ENCODE results near the gene SMIM5. TPM values are rescaled to one million over a fixed set of nuclear protein-coding genes. Genes with fewer than 3 reads are reported as not detected.
"Not testable (repeated sequence)": the region's sequence is repeated elsewhere in the genome, so short reads cannot be mapped to it uniquely, and the experiment has no call there.

Gene SMIM5
- total and polyA plus RNA-seq, 4 donors = 0.05 to 2.1 (median 0.71) TPM

GRCh38 chr17:75635610-75636202, 2.5 kb downstream of the SMIM5 start:
- no peak for DNase-seq
- Histone ChIP-seq H3K4me1 (ENCODE audit: control insufficient read depth in 1 of 2, insufficient read depth in 2 of 2, low read length in 2 of 2) (no peaks in the 10 kb centered on the region), H3K27me3 (ENCODE audit: control insufficient read depth in 1 of 2, insufficient read depth in 2 of 2, low read length in 1 of 2) (no peaks in the 10 kb centered on the region), H3K27ac (ENCODE audit: low read depth in 1 of 2, low read length in 2 of 2) (no peak overlapping the region), H3K9me3 (ENCODE audit: control insufficient read depth, low read length) (no peaks in the 10 kb centered on the region), H3K4me3 (ENCODE audit: low read length in 2 of 2) (no peak overlapping the region), H3K36me3 (ENCODE audit: control insufficient read depth in 1 of 2, insufficient read depth in 2 of 2, low read length in 1 of 2) (no peaks in the 10 kb centered on the region)
- WGBS, 2 donors = 87 to 90% methylated on average over 16 of the region's 16 CpGs
- intact Hi-C loops (cut with DNase I) = no loop called here
- ATAC-seq (ENCODE audit: low FRiP score) = no peak

GRCh38 chr17:75636381-75637142, 3.3 kb downstream of the SMIM5 start:
- 91 to 93% methylated on average over 19 of the region's 19 CpGs for WGBS, 2 donors
- ATAC-seq (ENCODE audit: low FRiP score) (no peak), DNase-seq (no peak)
- Histone ChIP-seq H3K4me1 (ENCODE audit: control insufficient read depth in 1 of 2, insufficient read depth in 2 of 2, low read length in 2 of 2) (no peaks in the 10 kb centered on the region), H3K27ac (ENCODE audit: low read depth in 1 of 2, low read length in 2 of 2) (no peak overlapping the region), H3K4me3 (ENCODE audit: low read length in 2 of 2) (no peak overlapping the region), H3K9me3 (ENCODE audit: control insufficient read depth, low read length) (no peaks in the 10 kb centered on the region), H3K27me3 (ENCODE audit: control insufficient read depth in 1 of 2, insufficient read depth in 2 of 2, low read length in 1 of 2) (no peaks in the 10 kb centered on the region), H3K36me3 (ENCODE audit: control insufficient read depth in 1 of 2, insufficient read depth in 2 of 2, low read length in 1 of 2) (no peaks in the 10 kb centered on the region)
- intact Hi-C loops (cut with DNase I) = no loop called here

GRCh38 chr17:75637143-75637538, 3.9 kb downstream of the SMIM5 start:
- WGBS, 2 donors = 80 to 82% methylated on average over 13 of the region's 13 CpGs
- intact Hi-C loops (cut with DNase I) = no loop called here
- H3K9me3 ChIP-seq (ENCODE audit: control insufficient read depth, low read length) = no peaks in the 10 kb centered on the region
- ATAC-seq (ENCODE audit: low FRiP score) (no peak), DNase-seq (no peak)
- H3K27me3 ChIP-seq (ENCODE audit: control insufficient read depth in 1 of 2, insufficient read depth in 2 of 2, low read length in 1 of 2) = no peaks in the 10 kb centered on the region
- H3K4me3 ChIP-seq (ENCODE audit: low read length in 2 of 2) = no peak overlapping the region
- H3K36me3 ChIP-seq (ENCODE audit: control insufficient read depth in 1 of 2, insufficient read depth in 2 of 2, low read length in 1 of 2) = no peaks in the 10 kb centered on the region
- no peaks in the 10 kb centered on the region for H3K4me1 ChIP-seq (ENCODE audit: control insufficient read depth in 1 of 2, insufficient read depth in 2 of 2, low read length in 2 of 2)
- H3K27ac ChIP-seq (ENCODE audit: low read depth in 1 of 2, low read length in 2 of 2) = no peak overlapping the region

GRCh38 chr17:75637551-75637950, 4.3 kb downstream of the SMIM5 start:
- Histone ChIP-seq H3K27me3 (ENCODE audit: control insufficient read depth in 1 of 2, insufficient read depth in 2 of 2, low read length in 1 of 2) (no peaks in the 10 kb centered on the region), H3K4me1 (ENCODE audit: control insufficient read depth in 1 of 2, insufficient read depth in 2 of 2, low read length in 2 of 2) (no peaks in the 10 kb centered on the region), H3K9me3 (ENCODE audit: control insufficient read depth, low read length) (no peaks in the 10 kb centered on the region), H3K27ac (ENCODE audit: low read depth in 1 of 2, low read length in 2 of 2) (no peak overlapping the region), H3K4me3 (ENCODE audit: low read length in 2 of 2) (no peak overlapping the region), H3K36me3 (ENCODE audit: control insufficient read depth in 1 of 2, insufficient read depth in 2 of 2, low read length in 1 of 2) (no peaks in the 10 kb centered on the region)
- 93 to 94% methylated on average over 7 of the region's 7 CpGs for WGBS, 2 donors
- intact Hi-C loops (cut with DNase I) = no loop called here
- DNase-seq = no peak
- no peak for ATAC-seq (ENCODE audit: low FRiP score)

GRCh38 chr17:75638039-75638438, 4.8 kb downstream of the SMIM5 start:
- H3K27ac ChIP-seq (ENCODE audit: low read depth in 1 of 2, low read length in 2 of 2); H3K9me3 ChIP-seq (ENCODE audit: control insufficient read depth, low read length); DNase-seq; H3K36me3 ChIP-seq (ENCODE audit: control insufficient read depth in 1 of 2, insufficient read depth in 2 of 2, low read length in 1 of 2); H3K4me1 ChIP-seq (ENCODE audit: control insufficient read depth in 1 of 2, insufficient read depth in 2 of 2, low read length in 2 of 2); intact Hi-C loops (cut with DNase I); ATAC-seq (ENCODE audit: low FRiP score); H3K27me3 ChIP-seq (ENCODE audit: control insufficient read depth in 1 of 2, insufficient read depth in 2 of 2, low read length in 1 of 2); H3K4me3 ChIP-seq (ENCODE audit: low read length in 2 of 2): not testable (repeated sequence)
- WGBS, 2 donors = 92 to 96% methylated on average over 12 of the region's 12 CpGs

GRCh38 chr17:75638893-75639292, 5.7 kb downstream of the SMIM5 start:
- intact Hi-C loops (cut with DNase I) = no loop called here
- no peaks in the 10 kb centered on the region for H3K9me3 ChIP-seq (ENCODE audit: control insufficient read depth, low read length)
- WGBS, 2 donors = 93 to 94% methylated on average over 13 of the region's 13 CpGs

GRCh38 chr17:75639327-75639726, 6.1 kb downstream of the SMIM5 start:
- WGBS, 2 donors = 92 to 95% methylated on average over 3 of the region's 3 CpGs
- H3K36me3 ChIP-seq (ENCODE audit: control insufficient read depth in 1 of 2, insufficient read depth in 2 of 2, low read length in 1 of 2) = no peaks in the 10 kb centered on the region
- H3K4me3 ChIP-seq (ENCODE audit: low read length in 2 of 2) = no peak overlapping the region
- H3K9me3 ChIP-seq (ENCODE audit: control insufficient read depth, low read length) = no peaks in the 10 kb centered on the region
- intact Hi-C loops (cut with DNase I) = no loop called here
- ATAC-seq (ENCODE audit: low FRiP score) (no peak), DNase-seq (no peak)
- no peaks in the 10 kb centered on the region for H3K4me1 ChIP-seq (ENCODE audit: control insufficient read depth in 1 of 2, insufficient read depth in 2 of 2, low read length in 2 of 2)
- no peaks in the 10 kb centered on the region for H3K27me3 ChIP-seq (ENCODE audit: control insufficient read depth in 1 of 2, insufficient read depth in 2 of 2, low read length in 1 of 2)
- no peak overlapping the region for H3K27ac ChIP-seq (ENCODE audit: low read depth in 1 of 2, low read length in 2 of 2)

More at GRCh38 chr17:75638893-75639292, 5.7 kb downstream of the SMIM5 start:
- no peak for ATAC-seq (ENCODE audit: low FRiP score)
- Histone ChIP-seq H3K27ac (ENCODE audit: low read depth in 1 of 2, low read length in 2 of 2) (no peak overlapping the region), H3K27me3 (ENCODE audit: control insufficient read depth in 1 of 2, insufficient read depth in 2 of 2, low read length in 1 of 2) (no peaks in the 10 kb centered on the region), H3K4me3 (ENCODE audit: low read length in 2 of 2) (no peak overlapping the region), H3K36me3 (ENCODE audit: control insufficient read depth in 1 of 2, insufficient read depth in 2 of 2, low read length in 1 of 2) (no peaks in the 10 kb centered on the region), H3K4me1 (ENCODE audit: control insufficient read depth in 1 of 2, insufficient read depth in 2 of 2, low read length in 2 of 2) (no peaks in the 10 kb centered on the region)
- DNase-seq = no peak

GRCh38 chr17:75639771-75640555, 6.7 kb downstream of the SMIM5 start:
- 90 to 92% methylated on average over 30 of the region's 30 CpGs for WGBS, 2 donors
- Histone ChIP-seq H3K4me3 (ENCODE audit: low read length in 2 of 2) (no peak overlapping the region), H3K27ac (ENCODE audit: low read depth in 1 of 2, low read length in 2 of 2) (no peak overlapping the region), H3K9me3 (ENCODE audit: control insufficient read depth, low read length) (no peaks in the 10 kb centered on the region), H3K4me1 (ENCODE audit: control insufficient read depth in 1 of 2, insufficient read depth in 2 of 2, low read length in 2 of 2) (no peaks in the 10 kb centered on the region), H3K27me3 (ENCODE audit: control insufficient read depth in 1 of 2, insufficient read depth in 2 of 2, low read length in 1 of 2) (no peaks in the 10 kb centered on the region), H3K36me3 (ENCODE audit: control insufficient read depth in 1 of 2, insufficient read depth in 2 of 2, low read length in 1 of 2) (no peaks in the 10 kb centered on the region)
- DNase-seq (no peak), ATAC-seq (ENCODE audit: low FRiP score) (no peak)
- intact Hi-C loops (cut with DNase I) = no loop called here
